HG02884 (cell line): ENCODE measurements around the gene CNTNAP2.

Experiments used
- ATAC-seq: cut with Tn5 transposase; IDR thresholded peaks from one replicate; pipeline ENCODE4 v1.9.1; 2021; ENCODE audit warnings: mild to moderate bottlenecking, moderate library complexity; ENCODE audit not compliant: unreplicated experiment

CNTNAP2 gene

GRCh38 chr7:146961617-146962016, 845.0 kb downstream of the CNTNAP2 start:
- no peak for ATAC-seq

DNA sequence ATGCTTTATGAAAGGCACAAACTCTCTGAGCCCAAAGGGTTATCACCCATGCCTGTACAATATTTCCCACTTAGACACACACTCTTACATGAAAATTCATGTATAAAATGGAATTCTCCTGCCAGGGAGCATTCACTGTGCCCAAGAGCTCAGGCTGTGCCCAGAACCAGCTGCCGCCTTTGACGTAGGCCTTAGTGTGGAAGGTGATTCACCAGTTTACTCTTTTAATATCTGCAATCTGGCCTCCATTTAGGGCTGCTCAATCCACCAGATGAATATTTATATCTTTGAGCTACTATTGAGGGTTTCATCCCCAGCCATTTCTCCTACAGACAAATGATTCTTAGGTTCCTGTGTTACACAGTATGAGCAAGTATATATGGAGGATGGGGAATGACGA, 849.7 kb downstream of the CNTNAP2 start:
- ATAC-seq = no peak

DNA sequence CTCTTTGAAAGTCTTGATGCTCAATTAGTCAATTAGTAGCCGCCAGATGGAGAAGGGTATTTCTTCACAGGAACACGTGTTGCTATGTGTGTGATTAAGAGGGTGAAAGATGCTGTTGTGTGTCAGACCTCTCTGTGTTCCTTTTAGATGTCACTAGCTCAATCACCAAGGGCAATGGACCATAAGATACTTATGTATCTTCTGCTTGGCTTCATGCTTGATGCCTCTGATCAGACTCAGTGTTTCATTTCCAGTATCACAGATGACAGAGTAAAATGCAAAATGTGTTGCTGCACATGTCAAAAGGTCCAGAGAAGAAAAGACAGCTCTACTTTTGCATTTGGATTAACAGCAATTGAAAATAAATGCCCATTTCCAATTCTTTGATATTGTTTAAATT, 865.9 kb downstream of the CNTNAP2 start:
- ATAC-seq = no peak

- no peak for ATAC-seq
Observed at GRCh38 chr7:146991596-146991995, 875.0 kb downstream of the CNTNAP2 start.

DNA sequence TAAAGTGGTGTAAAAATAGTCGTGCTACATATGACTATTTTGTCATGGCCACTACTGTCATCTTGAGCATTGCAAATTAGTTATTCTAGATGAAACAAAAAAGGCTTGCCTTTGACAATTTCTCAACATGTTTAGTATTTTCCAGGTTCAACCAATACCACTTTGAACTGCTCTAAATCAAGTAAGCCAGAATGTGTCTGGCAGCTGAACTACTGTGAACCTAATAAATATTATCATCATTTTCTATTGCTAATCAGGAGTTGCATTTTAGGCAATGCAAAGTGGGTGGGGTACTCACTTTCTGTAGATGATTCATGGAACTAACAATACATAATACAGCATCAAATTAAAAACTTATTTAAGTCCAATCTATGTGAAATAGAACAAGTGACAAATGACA, 877.2 kb downstream of the CNTNAP2 start:
- no peak for ATAC-seq

GRCh38 chr7:147008530-147008929, 891.9 kb downstream of the CNTNAP2 start:
- ATAC-seq = no peak

DNA sequence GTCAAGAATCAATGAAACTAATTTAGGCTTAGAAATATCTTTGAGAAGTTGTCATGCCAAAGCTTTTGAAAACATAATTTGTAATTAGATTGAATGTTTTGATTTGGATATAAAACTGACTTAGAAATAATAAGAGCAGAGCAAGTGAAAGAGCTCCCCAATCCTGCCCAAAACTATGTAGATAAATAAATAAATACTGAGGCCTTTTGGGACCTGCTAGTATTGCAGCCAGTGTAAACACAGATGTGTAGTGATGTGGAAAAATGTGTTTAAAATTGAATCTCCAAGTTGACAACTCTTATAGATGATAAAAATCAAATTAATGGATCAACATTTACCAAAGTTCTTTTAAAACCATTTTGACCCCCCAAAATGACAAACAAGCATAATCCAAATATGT, 896.1 kb downstream of the CNTNAP2 start:
- no peak for ATAC-seq

GRCh38 chr7:147013825-147014224, 897.2 kb downstream of the CNTNAP2 start:
- no peak for ATAC-seq

GRCh38 chr7:147014286-147014955, 897.8 kb downstream of the CNTNAP2 start:
- ATAC-seq = no peak

DNA sequence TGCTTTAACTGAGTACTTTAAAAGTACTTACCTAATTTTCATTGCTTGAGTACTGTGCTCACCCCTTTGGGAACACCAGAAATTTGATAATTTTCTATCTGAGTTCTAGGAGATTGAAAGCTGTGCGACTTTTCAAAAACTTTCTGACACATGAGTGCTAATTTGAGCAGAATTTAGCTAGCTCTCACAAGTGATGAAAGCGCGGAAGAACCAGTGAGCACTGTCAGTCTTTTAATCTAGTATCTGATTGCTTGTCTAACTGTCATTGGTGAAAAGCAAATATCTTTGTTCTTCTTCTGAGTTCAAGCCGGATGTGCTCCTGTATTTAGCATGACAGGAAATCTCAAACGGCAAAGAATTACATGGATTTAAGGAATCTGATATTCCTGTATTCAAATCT, 899.4 kb downstream of the CNTNAP2 start:
- no peak for ATAC-seq

GRCh38 chr7:147022056-147022455, 905.5 kb downstream of the CNTNAP2 start:
- ATAC-seq = no peak

DNA sequence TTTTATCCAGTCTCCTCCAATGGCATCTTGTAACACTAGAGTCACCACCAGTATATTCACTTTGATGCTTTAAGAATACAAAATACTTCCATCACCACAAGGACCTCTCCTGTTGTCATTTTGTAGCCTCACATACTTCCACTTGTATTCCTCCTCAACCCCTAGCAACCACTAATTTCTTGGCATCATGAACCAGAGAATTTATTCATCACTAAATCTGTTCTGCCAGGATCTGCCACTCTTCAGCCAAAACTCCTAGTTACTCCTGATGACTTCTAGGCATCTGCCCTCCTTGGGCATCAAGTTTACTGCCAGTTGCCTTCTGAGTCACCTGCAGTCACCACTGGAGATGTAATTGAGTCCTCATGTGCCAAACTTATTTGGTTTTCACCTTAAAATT, 906.8 kb downstream of the CNTNAP2 start:
- ATAC-seq = no peak

DNA sequence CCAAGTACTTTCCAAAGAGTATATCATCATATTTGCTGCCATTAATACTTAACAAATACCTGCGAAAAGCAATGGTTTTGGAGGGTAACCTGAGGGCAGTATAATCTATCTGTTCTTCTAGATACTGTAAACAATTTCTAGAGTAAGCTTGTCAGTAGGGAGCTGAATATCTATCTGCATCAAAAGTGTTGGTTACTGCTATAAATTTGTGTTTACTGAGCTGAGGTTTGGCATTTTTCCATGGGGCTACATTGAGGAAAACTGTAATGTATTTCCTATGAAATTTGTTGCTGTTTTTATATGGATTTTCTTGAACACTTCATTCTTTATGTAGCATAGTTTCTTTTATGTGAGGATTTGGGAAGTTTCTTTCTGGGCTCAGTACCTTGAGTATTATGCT, 913.4 kb downstream of the CNTNAP2 start:
- no peak for ATAC-seq

DNA sequence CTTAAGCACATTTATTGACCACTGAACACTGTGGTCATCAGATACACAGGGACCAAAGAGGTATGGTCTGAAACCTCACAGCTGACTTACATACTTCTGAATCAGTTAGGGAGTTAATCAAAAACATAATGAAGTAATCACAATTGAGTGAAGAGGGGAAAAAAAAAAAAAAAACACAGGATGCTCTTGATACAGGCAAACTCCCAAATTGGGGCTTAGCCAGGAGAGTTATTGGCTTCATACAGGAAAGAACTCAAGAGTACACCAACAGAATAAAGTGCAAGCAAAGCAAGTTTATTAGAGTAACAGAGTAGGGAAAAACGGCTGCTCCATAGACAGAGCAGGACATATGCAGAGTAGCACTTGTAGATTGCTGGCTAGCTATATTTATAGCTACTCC, 917.0 kb downstream of the CNTNAP2 start:
- no peak for ATAC-seq

- no peak for ATAC-seq
Observed at GRCh38 chr7:147041438-147041837, 924.8 kb downstream of the CNTNAP2 start.

DNA sequence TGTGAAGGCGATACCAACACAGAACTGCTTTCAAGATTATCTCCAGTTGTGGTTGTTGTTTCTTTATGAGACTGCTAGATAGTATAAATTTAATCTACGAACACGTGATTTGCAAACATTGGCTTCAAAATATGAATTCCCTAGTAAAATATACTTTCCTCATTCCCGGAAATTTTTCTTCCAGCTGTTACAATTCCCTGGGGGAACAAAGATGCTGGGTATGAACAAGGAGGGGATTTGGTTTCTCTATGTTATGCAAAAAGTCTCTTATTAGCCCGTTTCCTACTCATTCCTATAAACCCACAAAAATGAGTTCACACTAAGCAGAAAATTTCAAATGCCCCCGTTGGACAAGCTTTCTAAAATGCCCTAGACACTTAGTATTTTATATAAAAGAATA, 928.3 kb downstream of the CNTNAP2 start:
- ATAC-seq = no peak

DNA sequence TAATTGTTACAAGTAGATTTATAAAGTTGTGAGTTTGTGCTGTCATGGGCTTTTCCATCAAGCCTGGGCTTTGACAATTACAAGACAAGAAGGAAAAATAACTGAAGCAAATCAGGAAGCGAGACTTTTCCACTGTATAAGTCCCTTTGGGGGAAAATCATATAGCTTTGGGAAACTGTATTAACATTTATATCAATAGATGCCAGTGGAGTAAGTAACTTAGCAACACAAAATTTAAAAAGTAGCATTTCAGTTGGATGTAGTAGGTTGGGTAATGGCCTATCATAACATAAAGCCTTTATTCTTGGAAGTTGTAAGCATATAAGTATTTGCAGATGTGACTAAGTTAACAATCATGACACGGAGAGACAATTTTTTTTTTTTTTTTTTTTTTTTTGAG, 931.1 kb downstream of the CNTNAP2 start:
- ATAC-seq = no peak

GRCh38 chr7:147048864-147049263, 932.3 kb downstream of the CNTNAP2 start:
- no peak for ATAC-seq

DNA sequence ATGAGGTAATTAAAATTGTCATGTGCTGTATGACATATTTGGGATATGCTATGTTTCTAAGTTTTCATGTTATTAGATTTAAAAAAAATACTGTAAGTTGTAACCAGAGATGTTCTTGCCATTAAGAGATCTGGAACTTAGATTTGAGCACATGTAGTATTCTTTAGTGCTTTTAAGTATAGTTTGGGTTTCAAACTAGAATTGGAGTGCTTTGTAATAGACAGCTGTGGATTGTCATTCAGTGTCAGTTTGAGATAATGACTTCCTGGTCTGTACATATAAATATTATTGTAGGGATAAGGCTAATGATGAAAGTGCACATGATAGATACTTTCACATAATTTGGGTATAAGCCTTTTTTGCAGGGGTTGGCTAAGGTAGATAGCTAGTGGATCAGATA, 936.2 kb downstream of the CNTNAP2 start:
- no peak for ATAC-seq

GRCh38 chr7:147053746-147054145, 937.1 kb downstream of the CNTNAP2 start:
- no peak for ATAC-seq

- ATAC-seq = no peak
Observed at GRCh38 chr7:147060070-147060469, 943.5 kb downstream of the CNTNAP2 start.

- ATAC-seq = no peak
Observed at GRCh38 chr7:147062897-147063296, 946.3 kb downstream of the CNTNAP2 start.

GRCh38 chr7:147068842-147069241, 952.2 kb downstream of the CNTNAP2 start:
- no peak for ATAC-seq
